HEK293 (cell line): ENCODE measurements around the gene LRIT3.
A peak's percentile ranks its signal among the peaks of the same experiment; 100 is the strongest.

ENCODE experiments used
- CTCF ChIA-PET: fragments of 350-600 bp; formaldehyde crosslinking; extraction: SDS; loops from one replicate; lab custom pipeline; 2021; ENCODE audit warnings: antibody characterized with exemption; lab: Yijun Ruan, JAX
- POLR2A ChIA-PET: fragments of 300-600 bp; formaldehyde crosslinking; extraction: SDS; loops from one replicate; lab custom pipeline; 2020; ENCODE audit warnings: antibody characterized with exemption, inconsistent platforms; lab: Yijun Ruan, JAX
- H3K27ac ChIP-seq: fragments of 200-500 bp; sonication (Bioruptor generic); 2 replicates; pipeline ENCODE4 v1.5.1; 2014; ENCODE audit warnings: low read depth, low read length, control low read depth, inconsistent platforms; ENCODE audit errors: extremely low read depth
- H3K36me3 ChIP-seq, 2 experiments: fragments of 200-500 bp in 1 of 2; sonication (Bioruptor generic) in 1 of 2; 1 replicate in 1 of 2; 2 replicates in 1 of 2; pipeline ENCODE4 v1.5.1; 2014 to 2017; ENCODE audit warnings: inconsistent platforms in 2 of 2, low read length in 2 of 2; ENCODE audit not compliant: control insufficient read depth in 2 of 2, insufficient read depth in 1 of 2
- H3K4me1 ChIP-seq: fragments of 200-500 bp; sonication (Bioruptor generic); 2 replicates; pipeline ENCODE4 v1.5.1; 2014; ENCODE audit warnings: mild to moderate bottlenecking, low read length, inconsistent platforms; ENCODE audit not compliant: control insufficient read depth, insufficient read depth
- H3K4me3 ChIP-seq: 2 replicates; pipeline ENCODE4 v1.5.1; 2011; ENCODE audit warnings: low read depth, mild to moderate bottlenecking, control low read depth, low read length, moderate library complexity
- H3K9me3 ChIP-seq: fragments of 200-500 bp; sonication (Bioruptor generic); 2 replicates; pipeline ENCODE4 v1.5.1; 2014; ENCODE audit warnings: low read depth, low read length, inconsistent platforms; ENCODE audit not compliant: control insufficient read depth, insufficient read depth
- GLIS2 ChIP-seq: fragments of 450-650 bp; formaldehyde crosslinking; IDR thresholded peaks from 2 replicates; pipeline ENCODE4 v1.5.1; 2016; ENCODE audit warnings: missing biosample characterization, missing genetic modification characterization
- HOXD13 ChIP-seq: sonication (generic); formaldehyde crosslinking; IDR thresholded peaks from 2 replicates; pipeline ENCODE4 v1.8.0; 2022; ENCODE audit warnings: missing genetic modification reagents, borderline replicate concordance
- KLF10 ChIP-seq: fragments of 450-650 bp; IDR thresholded peaks from 2 replicates; pipeline ENCODE4 v1.5.1; 2018; ENCODE audit warnings: missing biosample characterization, mild to moderate bottlenecking, missing genetic modification characterization
- SCRT2 ChIP-seq: fragments of 450-650 bp; formaldehyde crosslinking; IDR thresholded peaks from 2 replicates; pipeline ENCODE4 v1.5.1; 2016; ENCODE audit warnings: missing biosample characterization, missing genetic modification characterization
- SP7 ChIP-seq: fragments of 450-650 bp; formaldehyde crosslinking; IDR thresholded peaks from 2 replicates; pipeline ENCODE4 v1.5.1; 2016; ENCODE audit warnings: missing biosample characterization, missing genetic modification characterization
- YY2 ChIP-seq: fragments of 450-650 bp; formaldehyde crosslinking; IDR thresholded peaks from 2 replicates; pipeline ENCODE4 v1.5.1; 2016; ENCODE audit warnings: missing biosample characterization, missing genetic modification characterization
- ZBTB1 ChIP-seq: fragments of 450-650 bp; formaldehyde crosslinking; IDR thresholded peaks from 2 replicates; pipeline ENCODE4 v1.5.1; 2016; ENCODE audit warnings: missing biosample characterization, missing genetic modification characterization
- ZEB2 ChIP-seq: fragments of 450-650 bp; formaldehyde crosslinking; IDR thresholded peaks from 2 replicates; pipeline ENCODE4 v1.5.1; 2016; ENCODE audit warnings: missing biosample characterization, missing genetic modification characterization
- ZFP41 ChIP-seq: fragments of 450-650 bp; formaldehyde crosslinking; IDR thresholded peaks from 2 replicates; pipeline ENCODE4 v1.5.1; 2016; ENCODE audit warnings: missing biosample characterization, missing genetic modification characterization, borderline replicate concordance
- ZNF114 ChIP-seq: fragments of 450-650 bp; formaldehyde crosslinking; IDR thresholded peaks from 2 replicates; pipeline ENCODE4 v1.5.0; 2017; ENCODE audit warnings: missing biosample characterization, missing genetic modification characterization
- ZNF140 ChIP-seq: fragments of 450-650 bp; formaldehyde crosslinking; IDR thresholded peaks from 2 replicates; pipeline ENCODE4 v1.5.1; 2016; ENCODE audit warnings: missing biosample characterization, missing genetic modification characterization
- ZNF18 ChIP-seq: fragments of 450-650 bp; formaldehyde crosslinking; IDR thresholded peaks from 2 replicates; pipeline ENCODE4 v1.5.1; 2016; ENCODE audit warnings: missing biosample characterization, missing genetic modification characterization
- ZNF184 ChIP-seq: fragments of 450-650 bp; IDR thresholded peaks from 2 replicates; pipeline ENCODE4 v1.5.1; 2018; ENCODE audit warnings: missing biosample characterization, mild to moderate bottlenecking, missing genetic modification characterization
- ZNF19 ChIP-seq: fragments of 450-650 bp; formaldehyde crosslinking; IDR thresholded peaks from 2 replicates; pipeline ENCODE4; 2016; ENCODE audit warnings: missing biosample characterization, missing genetic modification characterization, low read depth
- ZNF211 ChIP-seq: fragments of 450-650 bp; formaldehyde crosslinking; IDR thresholded peaks from 2 replicates; pipeline ENCODE4 v1.5.1; 2016; ENCODE audit warnings: low read depth, missing biosample characterization, missing genetic modification characterization
- ZNF473 ChIP-seq: fragments of 450-650 bp; formaldehyde crosslinking; IDR thresholded peaks from 2 replicates; pipeline ENCODE4 v1.5.1; 2017; ENCODE audit warnings: missing biosample characterization, missing genetic modification characterization
- ZNF514 ChIP-seq: fragments of 450-650 bp; formaldehyde crosslinking; IDR thresholded peaks from 2 replicates; pipeline ENCODE4 v1.5.1; 2016; ENCODE audit warnings: missing biosample characterization, missing genetic modification characterization
- ZNF530 ChIP-seq: fragments of 450-650 bp; formaldehyde crosslinking; IDR thresholded peaks from 2 replicates; pipeline ENCODE4 v1.5.1; 2016; ENCODE audit warnings: low read depth, missing biosample characterization, missing genetic modification characterization
- ZNF561 ChIP-seq: fragments of 450-650 bp; IDR thresholded peaks from 2 replicates; pipeline ENCODE4 v1.5.1; 2018; ENCODE audit warnings: missing biosample characterization, missing genetic modification characterization, borderline replicate concordance
- ZNF626 ChIP-seq: fragments of 450-650 bp; sonication (Bioruptor Pico); formaldehyde crosslinking; IDR thresholded peaks from 2 replicates; pipeline ENCODE4 v1.5.1; 2018; ENCODE audit warnings: missing biosample characterization, missing genetic modification characterization, inconsistent platforms
- ZNF658 ChIP-seq: fragments of 450-650 bp; formaldehyde crosslinking; IDR thresholded peaks from 2 replicates; pipeline ENCODE4; 2016; ENCODE audit warnings: missing biosample characterization, missing genetic modification characterization
- ZSCAN23 ChIP-seq: fragments of 450-650 bp; formaldehyde crosslinking; IDR thresholded peaks from 2 replicates; pipeline ENCODE4 v1.5.1; 2016; ENCODE audit warnings: missing biosample characterization, missing genetic modification characterization
- ZSCAN30 ChIP-seq: fragments of 450-650 bp; IDR thresholded peaks from 2 replicates; pipeline ENCODE4 v1.5.1; 2018; ENCODE audit warnings: missing biosample characterization, mild to moderate bottlenecking, missing genetic modification characterization, moderate library complexity
- TF ChIP-seq, protein P1 (sequence below): fragments of 450-650 bp; formaldehyde crosslinking; IDR thresholded peaks from 2 replicates; pipeline ENCODE4 v1.5.1; 2016; ENCODE audit warnings: missing biosample characterization, missing genetic modification characterization, low read depth
- TF ChIP-seq, protein P2 (sequence below): fragments of 450-650 bp; formaldehyde crosslinking; IDR thresholded peaks from 2 replicates; pipeline ENCODE4 v1.5.1; 2016; ENCODE audit warnings: missing biosample characterization, missing genetic modification characterization, borderline replicate concordance

Gene LRIT3

GRCh38 chr4:109811707-109812106 is 36.2 kb upstream of the LRIT3 start:
- CTCF ChIA-PET: no interaction called here
- Histone ChIP-seq H3K27ac (no peak overlapping the region), H3K4me1 (no peaks in the 10 kb centered on the region), H3K36me3 (no peaks in the 10 kb centered on the region), H3K9me3 (no peaks in the 10 kb centered on the region), H3K4me3 (no peak overlapping the region)
- TF ChIP-seq, protein P1, sequence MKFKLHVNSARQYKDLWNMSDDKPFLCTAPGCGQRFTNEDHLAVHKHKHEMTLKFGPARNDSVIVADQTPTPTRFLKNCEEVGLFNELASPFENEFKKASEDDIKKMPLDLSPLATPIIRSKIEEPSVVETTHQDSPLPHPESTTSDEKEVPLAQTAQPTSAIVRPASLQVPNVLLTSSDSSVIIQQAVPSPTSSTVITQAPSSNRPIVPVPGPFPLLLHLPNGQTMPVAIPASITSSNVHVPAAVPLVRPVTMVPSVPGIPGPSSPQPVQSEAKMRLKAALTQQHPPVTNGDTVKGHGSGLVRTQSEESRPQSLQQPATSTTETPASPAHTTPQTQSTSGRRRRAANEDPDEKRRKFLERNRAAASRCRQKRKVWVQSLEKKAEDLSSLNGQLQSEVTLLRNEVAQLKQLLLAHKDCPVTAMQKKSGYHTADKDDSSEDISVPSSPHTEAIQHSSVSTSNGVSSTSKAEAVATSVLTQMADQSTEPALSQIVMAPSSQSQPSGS (tag by site-specific recombination): peak; percentile 29; the same call in 1 of the 2 replicates
- TF ChIP-seq SP7 (tag by site-specific recombination): peak; percentile 47; the same call in 1 of the 2 replicates
- no peak for TF ChIP-seq ZNF184
- POLR2A ChIA-PET: interaction anchor here (0.9 kb wide), 1 partner anchor 1695 kb away, joined by 3 read pairs; no protein-coding TSS in a partner anchor

DNA sequence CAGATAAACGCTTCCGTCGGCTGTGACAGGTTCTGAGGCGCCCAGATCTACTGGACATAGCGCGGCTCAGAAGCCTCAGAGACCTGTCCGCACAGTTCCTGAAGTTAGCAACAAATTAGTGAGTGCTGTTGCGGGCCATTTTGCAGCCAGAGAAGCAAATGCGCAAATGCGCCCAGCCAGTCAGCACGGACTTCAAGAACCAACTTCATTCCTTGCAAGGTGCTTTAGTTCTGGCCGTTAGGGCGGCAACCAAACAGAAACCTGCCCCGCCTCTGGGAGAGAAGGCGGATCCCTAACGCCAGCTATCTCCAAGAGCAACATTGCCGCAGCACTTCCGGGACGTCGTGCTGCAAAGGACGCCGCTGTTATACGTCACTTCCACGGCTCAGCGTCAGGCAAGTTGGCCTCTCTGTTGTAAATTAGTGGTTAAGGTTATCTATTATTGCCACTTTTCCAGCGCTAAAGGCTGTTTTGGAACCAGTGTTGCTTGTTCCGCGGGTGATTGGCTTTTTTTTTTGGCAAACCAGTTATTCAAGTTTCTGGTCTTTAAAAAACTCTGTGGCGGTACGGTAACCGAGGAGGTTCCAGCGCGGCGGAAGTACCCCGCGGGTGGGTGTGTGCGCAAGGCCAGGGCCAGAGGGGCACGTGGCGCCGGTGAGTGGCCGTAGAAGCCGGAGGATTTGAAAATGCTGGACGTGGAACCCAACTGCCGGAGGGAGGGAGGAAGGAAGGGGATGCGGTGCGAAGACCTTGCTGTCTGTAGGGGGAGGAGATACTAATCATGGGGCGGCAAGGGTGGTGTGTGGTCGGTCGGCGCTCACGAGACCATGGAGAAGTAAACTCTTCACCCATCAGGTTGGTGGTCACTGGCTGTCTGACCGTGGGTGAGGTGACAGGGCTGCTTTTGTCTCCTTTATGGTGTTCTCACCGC is 32.5 kb upstream of the LRIT3 start, which contains the start of gene GAR1:
GAR1 (plus strand) TSS at position 612 of the 931 bp plus-strand sequence. CDS start 403 bp downstream, outside the sequence.
- CTCF ChIA-PET: interaction anchor here (0.8 to 1.4 kb wide), 2 partner anchors 11 to 12 kb away, joined by 3 to 7 read pairs; partner anchors contain the start of gene RRH
- Histone ChIP-seq H3K4me1 (no peaks in the 10 kb centered on the region), H3K4me3 (peak within 1 kb of the TSS; percentile 85), H3K36me3 (peaks cover 13 to 36% of the 10 kb centered on the region in 2 experiments), H3K9me3 (no peaks in the 10 kb centered on the region), H3K27ac (peak within 1 kb of the TSS; percentile 38)
- POLR2A ChIA-PET: interaction anchor here (0.5 to 1.3 kb wide), 5 partner anchors 17 to 287 kb away, joined by 3 to 5 read pairs (median 3); no protein-coding TSS in a partner anchor
- TF ChIP-seq ZBTB1 (tag by site-specific recombination): no peak
- TF ChIP-seq ZNF530 (tag by site-specific recombination): 0 out of 2 replicates have a peak, but pooled peaks have one; percentile 63
- TF ChIP-seq, protein P1 (tag by site-specific recombination): 0 out of 2 replicates have a peak, but pooled peaks have one; percentile 25
- no peak for TF ChIP-seq ZNF114
- peak; percentile 31; the same call in 1 of the 2 replicates for TF ChIP-seq SCRT2
- no peak for TF ChIP-seq ZFP41 (tag by site-specific recombination)
- 0 out of 2 replicates have a peak, but pooled peaks have one; percentile 47 for TF ChIP-seq SP7 (tag by site-specific recombination)
- no peak for TF ChIP-seq ZNF658 (tag by site-specific recombination)
- TF ChIP-seq, protein P2, sequence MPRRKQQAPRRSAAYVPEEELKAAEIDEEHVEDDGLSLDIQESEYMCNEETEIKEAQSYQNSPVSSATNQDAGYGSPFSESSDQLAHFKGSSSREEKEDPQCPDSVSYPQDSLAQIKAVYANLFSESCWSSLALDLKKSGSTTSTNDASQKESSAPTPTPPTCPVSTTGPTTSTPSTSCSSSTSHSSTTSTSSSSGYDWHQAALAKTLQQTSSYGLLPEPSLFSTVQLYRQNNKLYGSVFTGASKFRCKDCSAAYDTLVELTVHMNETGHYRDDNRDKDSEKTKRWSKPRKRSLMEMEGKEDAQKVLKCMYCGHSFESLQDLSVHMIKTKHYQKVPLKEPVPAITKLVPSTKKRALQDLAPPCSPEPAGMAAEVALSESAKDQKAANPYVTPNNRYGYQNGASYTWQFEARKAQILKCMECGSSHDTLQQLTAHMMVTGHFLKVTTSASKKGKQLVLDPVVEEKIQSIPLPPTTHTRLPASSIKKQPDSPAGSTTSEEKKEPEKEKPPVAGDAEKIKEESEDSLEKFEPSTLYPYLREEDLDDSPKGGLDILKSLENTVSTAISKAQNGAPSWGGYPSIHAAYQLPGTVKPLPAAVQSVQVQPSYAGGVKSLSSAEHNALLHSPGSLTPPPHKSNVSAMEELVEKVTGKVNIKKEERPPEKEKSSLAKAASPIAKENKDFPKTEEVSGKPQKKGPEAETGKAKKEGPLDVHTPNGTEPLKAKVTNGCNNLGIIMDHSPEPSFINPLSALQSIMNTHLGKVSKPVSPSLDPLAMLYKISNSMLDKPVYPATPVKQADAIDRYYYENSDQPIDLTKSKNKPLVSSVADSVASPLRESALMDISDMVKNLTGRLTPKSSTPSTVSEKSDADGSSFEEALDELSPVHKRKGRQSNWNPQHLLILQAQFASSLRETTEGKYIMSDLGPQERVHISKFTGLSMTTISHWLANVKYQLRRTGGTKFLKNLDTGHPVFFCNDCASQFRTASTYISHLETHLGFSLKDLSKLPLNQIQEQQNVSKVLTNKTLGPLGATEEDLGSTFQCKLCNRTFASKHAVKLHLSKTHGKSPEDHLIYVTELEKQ (tag by site-specific recombination): no peak
- no peak for TF ChIP-seq ZSCAN30 (tag by site-specific recombination)
- TF ChIP-seq ZNF19 (tag by site-specific recombination): no peak
- no peak for TF ChIP-seq ZNF211 (tag by site-specific recombination)
- no peak for TF ChIP-seq ZNF473 (tag by site-specific recombination)
- TF ChIP-seq ZNF514: no peak
- no peak; the same call in 1 of the 2 replicates for TF ChIP-seq GLIS2
- no peak for TF ChIP-seq ZSCAN23 (tag by site-specific recombination)
- peak; percentile 45; the same call in 1 of the 2 replicates for TF ChIP-seq ZEB2 (tag by site-specific recombination)
- no peak for TF ChIP-seq ZNF18
- peak; percentile 79 for TF ChIP-seq KLF10 (tag by site-specific recombination)
- no peak for TF ChIP-seq ZNF626 (tag by site-specific recombination)
- TF ChIP-seq YY2 (tag by site-specific recombination): no peak
- no peak for TF ChIP-seq ZNF561 (tag by site-specific recombination)
- TF ChIP-seq ZNF140: no peak
- TF ChIP-seq HOXD13 (CRISPR knock-in tag): no peak
